Activated CD4-positive, alpha-beta T cell treated with anti-CD3 and anti-CD28 coated beads for 24 hours (primary cell): ENCODE measurements around the gene HEPACAM.

Experiments used
- DNase-seq, 2 donors: peaks; one replicate each; pipeline ENCODE4 v3.0.0-alpha.2; 2020; ENCODE audit warnings: low read depth in 2 of 2

The HEPACAM gene

DNA sequence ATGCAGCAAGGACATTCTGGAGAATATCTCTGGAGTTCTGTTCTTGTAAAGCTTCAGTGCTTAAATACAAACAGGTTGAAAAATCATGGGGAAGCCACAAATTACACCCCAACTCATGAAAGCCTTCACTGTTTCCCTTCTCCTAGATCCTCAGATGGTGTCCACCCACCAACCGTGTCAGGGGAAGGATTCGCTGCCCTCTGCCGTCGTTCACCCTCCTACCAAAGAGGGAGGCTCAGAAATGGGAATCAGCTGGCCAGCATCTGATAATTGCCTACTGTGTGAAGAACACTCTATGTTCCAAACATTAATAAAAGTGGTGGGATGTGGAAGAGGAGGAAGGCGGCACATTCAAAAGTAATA, 7.4 kb upstream of the HEPACAM start:
- DNase-seq = no peak

DNA sequence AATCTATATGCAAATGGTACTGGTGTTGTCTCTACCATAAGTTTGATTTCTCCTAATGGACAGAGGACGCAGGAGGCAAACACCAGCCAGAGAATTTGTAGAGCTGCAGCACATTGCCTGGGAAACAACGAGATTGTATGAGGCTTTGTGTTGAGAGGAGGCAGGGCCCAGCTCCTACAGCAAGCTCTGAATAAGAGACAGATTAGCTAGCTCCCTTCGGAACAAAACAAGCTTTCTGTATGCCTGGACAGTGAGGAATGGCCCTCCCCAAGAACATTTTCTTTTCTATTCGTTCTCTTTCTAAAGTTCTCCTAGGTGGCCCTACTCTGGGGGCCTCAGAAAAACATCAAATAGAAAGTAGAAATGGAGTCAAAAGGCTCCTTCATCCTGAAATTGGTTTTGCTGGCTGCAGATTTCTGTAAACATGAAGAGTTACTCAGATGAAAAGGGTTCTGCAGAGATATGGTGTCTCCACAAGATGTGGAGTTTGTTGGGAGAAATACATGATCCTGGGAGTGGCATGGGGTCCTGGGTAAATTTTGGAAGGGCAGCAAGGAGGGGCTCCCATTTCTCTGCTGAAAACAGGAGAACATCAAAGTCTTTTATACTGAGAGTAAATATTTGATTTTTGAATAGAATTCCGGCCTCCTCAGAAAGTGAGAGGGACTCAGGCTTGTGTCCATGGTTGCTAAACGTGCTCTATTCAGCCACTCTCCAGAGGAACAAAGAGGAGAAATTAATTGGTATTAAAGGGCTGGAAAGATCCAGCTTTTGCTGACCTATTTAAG, 6.8 kb upstream of the HEPACAM start:
- no peak for DNase-seq

DNA sequence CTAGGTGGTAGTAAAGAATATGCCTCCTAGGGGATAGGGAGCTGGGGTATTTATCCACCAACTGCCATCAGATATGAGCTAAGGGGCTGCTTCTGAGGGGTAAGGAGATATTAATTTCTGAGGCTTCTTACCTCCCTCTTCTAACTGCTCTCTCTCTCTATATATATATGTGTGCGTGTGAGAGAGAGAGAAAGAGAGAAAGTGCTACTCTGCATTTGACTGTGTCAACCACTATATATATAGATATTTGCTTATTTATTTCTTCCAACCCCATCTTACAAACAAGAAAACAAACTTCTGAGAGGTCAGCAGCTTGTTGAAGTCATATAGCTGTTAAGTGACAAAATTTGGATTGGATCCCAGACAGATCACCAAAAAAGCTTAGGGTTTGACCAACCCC, 5.9 kb upstream of the HEPACAM start:
- no peak for DNase-seq

DNA sequence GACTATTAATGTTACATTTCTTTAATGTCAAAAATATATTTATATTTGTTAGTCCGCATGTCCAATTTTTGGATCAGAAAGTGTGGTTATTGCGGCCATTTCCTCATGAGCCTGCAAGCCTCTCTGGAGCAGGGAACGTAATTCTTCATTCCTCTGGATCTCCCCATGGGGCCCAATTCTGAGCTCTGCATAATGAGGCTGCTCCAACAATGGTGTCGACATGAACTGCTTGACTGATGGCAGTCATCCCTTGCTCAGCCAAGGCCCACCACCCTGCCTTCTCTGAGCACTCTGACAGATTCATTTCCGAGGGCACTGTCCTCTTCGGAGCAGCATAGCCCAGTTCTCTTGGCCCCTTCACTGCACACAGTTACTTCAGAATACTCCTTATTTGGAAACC, 3.1 kb upstream of the HEPACAM start:
- no peak for DNase-seq

GRCh38 chr11:124938206-124938765, 2.4 kb upstream of the HEPACAM start:
- no peak for DNase-seq

DNA sequence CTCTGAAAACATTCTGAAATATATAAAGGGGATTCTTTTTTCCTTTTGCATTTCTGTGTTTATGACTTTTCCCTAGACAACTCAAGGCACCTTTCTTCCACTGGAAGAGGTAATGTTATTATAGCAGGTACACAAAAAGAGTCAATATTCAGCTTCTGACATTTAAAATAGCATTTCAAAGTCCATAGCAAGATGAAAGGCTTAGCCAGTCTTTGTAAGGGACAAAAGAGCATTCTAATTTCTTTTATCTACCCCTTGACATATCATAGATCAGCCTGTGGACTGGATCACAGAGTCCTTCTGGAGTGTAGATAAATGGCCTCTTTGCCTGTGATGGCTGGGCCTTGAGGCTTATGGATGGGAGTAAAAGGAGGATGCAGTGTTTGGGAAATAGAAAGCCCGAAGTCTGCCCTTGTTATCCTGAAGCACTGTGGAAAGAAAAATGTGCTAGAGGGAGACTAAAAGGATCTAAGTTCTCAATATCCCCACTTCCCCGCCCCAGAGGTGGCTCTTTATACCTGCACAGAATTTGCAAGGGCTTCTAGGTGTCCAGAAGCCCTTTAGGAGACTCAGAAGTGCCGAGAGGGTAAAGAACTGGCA, 1.6 kb upstream of the HEPACAM start:
- DNase-seq = no peak

DNA sequence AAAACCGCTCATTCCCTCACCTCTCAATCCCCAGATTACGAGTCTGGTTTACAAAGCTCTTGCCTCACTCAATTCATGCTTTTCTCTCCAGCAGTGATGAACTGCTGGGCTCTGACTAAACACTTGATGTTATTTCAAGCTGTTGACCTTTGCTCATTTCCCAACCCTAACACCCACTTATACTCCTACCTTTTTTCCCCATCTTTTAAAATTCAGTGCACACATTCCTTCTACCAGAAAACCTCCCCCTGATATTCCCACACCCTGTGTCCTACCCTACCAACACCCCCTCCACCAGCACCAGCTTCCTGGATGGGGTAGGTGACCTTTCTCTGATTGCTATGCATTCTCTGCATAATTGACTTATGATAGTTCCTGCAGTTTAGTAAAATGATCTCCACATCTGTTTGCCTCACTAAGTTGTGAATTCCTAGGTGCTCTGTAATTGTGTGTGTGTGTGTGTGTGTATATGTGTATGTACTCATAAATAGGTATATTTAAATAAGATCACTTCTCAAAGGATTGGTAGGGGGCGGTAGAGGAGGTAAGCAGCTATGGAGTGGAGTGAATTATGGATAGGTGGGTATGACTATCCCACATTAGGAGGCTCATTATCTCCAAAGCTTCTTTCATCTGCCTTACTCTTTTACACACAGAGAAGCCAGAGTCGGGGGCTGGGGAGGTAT, 842 bp downstream of the HEPACAM start:
- DNase-seq = no peak

GRCh38 chr11:124930799-124931198, 5.0 kb downstream of the HEPACAM start:
- no peak for DNase-seq

- DNase-seq = no peak
These were observed 6.7 kb downstream of the HEPACAM start for GRCh38 chr11:124928942-124929665.

DNA sequence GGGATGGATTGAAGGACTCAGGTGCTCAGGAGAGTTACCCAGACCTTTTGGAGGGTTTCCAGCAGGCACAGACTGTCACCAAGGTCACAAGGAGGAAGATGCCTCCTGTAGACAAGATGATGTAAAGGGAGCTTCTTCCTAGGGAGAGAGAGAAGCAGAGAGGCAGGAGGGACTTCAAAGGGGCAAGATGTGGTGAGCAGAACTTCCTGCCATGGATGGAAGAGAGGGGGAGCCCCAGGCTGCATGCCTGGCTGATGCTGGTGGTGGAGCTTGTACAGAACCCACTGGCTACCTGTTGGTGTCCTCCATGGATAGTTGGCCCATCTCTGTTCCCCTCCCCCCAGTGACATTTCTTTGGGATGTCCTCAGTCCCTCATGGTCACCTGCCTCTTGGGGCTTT, 12.6 kb downstream of the HEPACAM start:
- DNase-seq = no peak

- no peak for DNase-seq
These were observed 13.0 kb downstream of the HEPACAM start for GRCh38 chr11:124922831-124923230.

DNA sequence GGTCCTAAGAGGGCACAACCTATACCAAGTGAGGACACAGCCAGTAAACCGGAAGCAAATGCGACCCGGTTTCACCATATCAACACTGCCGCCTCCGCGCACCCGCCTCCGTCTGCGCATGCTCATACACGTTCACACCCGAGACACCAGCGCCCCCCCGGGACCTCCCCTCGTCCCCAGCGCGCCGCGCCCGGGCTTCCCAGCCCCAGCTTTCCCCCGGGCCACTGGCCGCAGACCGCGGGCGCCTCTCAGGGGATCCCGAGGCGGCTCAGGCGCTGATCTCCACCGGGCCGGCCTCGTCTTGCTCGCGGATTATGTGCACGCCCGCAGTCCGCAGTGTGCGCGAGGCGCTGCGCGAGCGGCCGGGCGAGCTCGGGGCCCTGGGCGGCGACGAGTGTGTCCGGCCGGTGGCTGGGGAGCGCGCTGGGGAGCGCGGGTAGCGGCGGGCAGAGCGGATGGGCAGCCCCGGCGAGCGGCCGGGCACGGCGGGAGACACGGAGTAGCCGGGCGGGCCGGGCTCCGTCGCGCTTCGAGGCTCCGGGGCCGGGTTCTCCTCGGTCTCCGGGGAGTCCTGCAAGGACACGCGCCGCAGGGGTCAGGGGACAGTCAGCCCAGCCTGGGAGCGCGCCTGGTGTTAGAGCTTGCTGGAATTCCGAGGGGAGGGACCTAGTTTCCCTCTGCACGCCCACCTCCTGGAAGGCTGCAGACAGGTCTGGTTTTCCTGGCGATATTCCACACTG, 14.8 kb downstream of the HEPACAM start:
- peak; percentile 65 to 66 for DNase-seq

DNA sequence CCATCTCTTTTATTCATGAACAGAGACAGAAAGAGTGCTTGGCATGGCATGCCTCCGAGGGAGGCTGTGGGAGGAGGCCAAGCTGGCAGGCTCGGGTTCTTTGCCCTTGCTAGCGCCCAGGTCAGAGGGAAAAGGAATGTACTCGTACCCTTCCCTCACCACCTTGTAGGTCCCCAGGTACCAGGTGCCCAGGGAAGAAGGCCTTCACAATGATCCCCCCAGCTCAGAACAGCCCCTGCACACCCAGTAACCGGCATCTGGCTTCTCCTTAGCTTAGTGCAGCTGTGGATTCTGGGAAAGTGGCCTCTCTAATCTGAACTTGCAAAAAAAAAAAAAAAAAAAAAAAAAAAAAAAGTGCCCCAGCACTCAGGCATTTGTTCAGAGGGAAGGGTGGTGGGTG, 15.5 kb downstream of the HEPACAM start:
- DNase-seq = no peak

DNA sequence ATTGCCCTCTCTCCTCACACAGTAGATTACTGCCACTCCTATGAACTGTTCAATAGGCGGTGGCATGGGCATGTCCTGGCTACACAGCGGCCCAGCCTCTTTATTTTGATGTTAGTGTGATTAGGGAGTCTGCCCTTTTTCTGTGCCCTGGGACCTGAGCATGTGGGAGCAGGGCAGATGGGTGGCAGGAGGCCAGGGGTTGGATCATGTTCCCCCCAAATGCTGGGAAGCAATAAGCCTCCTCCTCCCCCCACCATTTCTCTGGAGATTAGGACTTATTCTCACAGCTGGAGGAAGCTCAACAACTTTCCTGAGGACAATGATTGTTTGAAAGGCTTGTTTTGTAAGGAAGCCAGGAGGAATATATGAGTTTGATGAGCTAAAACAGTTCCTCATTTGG, 15.9 kb downstream of the HEPACAM start:
- DNase-seq = no peak

DNA sequence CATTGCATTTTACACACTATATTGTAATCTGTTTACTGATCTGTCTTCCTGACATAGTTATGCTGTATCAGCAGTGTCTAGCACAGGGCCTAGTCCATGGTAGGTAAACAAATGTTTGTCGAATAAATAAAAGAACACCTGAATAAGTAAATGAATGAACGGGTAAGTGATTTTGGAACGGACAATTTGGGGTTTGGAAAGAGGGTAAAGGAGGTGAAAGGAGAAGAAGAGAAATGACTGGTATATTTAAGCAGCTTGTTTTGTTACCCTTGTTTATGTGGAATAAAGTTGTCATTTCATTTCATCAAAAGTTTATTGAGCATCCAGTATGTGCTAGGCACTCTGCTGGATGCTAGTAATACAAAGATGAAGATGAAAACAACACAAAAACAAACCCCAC, 16.9 kb downstream of the HEPACAM start, which contains the start of gene HEPN1:
HEPN1 (plus strand) TSS at position 301 of the 400 bp plus-strand sequence.
- DNase-seq = no peak

GRCh38 chr11:124917115-124917637, 18.7 kb downstream of the HEPACAM start:
- DNase-seq = no peak

DNA sequence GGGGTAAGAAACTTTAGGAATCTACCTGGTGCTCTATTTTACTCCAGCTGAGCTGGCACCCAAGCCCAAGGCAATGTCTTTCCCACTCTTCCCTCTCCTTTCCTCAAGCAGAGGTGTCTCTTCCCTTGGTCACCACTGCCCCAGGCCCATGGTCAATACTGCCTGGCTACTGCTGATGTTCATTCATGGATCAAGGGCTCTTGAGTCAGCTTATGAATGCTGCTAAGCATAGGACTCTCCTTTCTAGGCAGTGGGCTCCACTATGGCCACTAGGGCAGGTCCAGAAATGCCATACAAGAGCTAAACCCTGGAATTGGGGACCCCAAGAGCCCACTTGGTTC, 19.5 kb downstream of the HEPACAM start:
- no peak for DNase-seq

- DNase-seq = no peak
These were observed 20.1 kb downstream of the HEPACAM start for GRCh38 chr11:124915541-124916369.

DNA sequence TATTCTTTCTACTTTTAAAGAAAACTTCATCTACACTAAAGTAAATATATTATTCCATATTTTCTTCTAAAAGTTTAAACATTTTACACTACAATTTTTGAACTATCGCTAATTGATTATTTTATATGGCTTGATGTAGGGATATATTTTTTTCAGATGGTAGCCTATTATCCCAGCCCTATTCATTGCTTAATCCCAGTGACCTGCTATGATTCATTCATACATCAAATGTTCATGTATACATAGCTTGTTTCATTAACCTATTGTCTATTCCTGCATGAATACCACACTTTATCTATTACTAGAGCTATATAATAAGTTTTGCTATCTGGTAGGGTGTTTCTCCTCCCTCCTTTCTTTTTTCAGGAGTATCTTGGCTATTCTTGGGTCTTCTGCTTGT, 33.2 kb downstream of the HEPACAM start:
- DNase-seq = no peak

GRCh38 chr11:124900464-124900863, 35.4 kb downstream of the HEPACAM start:
- no peak for DNase-seq
